Right ventricle myocardium inferior (tissue), 1 donor: ENCODE data around the gene MACROD2. TPM values are rescaled to one million over a fixed set of nuclear protein-coding genes. Genes with fewer than 3 reads are reported as not detected.

ENCODE experiments used
- total RNA-seq: library from RNA; stranded (reverse); fragmentation: NEBNext Ultra II Directional; extraction: Animal tissue kit (Norgen Biotek cat#: 25700); gene quantifications from one replicate; pipeline ENCODE4 v1.2.1, GENCODE V29; 2021
- donor health status: DM: no; HTN: yes; CAD: no; lungs with severe emphysema.

The MACROD2 gene
- total RNA-seq, 1 donor from 2014 or later: 5.0 TPM

Other genes starting within 250 kb of the MACROD2 start
- 12.9 TPM for gene ESF1, start 210.6 kb upstream of the MACROD2 start, total RNA-seq
- 71.6 TPM for gene NDUFAF5, start 210.5 kb upstream of the MACROD2 start, total RNA-seq
- gene SEL1L2, start 4.9 kb upstream of the MACROD2 start, total RNA-seq: 1.7 TPM